NCI-H2171 treated with DMSO at 0.1 percent for 48 hours (cell line): ENCODE results near the gene GNA12.

Experiments
- DNase-seq: peaks from one replicate; lab custom pipeline; 2025; lab: John Stamatoyannopoulos, UW

The GNA12 gene

DNA sequence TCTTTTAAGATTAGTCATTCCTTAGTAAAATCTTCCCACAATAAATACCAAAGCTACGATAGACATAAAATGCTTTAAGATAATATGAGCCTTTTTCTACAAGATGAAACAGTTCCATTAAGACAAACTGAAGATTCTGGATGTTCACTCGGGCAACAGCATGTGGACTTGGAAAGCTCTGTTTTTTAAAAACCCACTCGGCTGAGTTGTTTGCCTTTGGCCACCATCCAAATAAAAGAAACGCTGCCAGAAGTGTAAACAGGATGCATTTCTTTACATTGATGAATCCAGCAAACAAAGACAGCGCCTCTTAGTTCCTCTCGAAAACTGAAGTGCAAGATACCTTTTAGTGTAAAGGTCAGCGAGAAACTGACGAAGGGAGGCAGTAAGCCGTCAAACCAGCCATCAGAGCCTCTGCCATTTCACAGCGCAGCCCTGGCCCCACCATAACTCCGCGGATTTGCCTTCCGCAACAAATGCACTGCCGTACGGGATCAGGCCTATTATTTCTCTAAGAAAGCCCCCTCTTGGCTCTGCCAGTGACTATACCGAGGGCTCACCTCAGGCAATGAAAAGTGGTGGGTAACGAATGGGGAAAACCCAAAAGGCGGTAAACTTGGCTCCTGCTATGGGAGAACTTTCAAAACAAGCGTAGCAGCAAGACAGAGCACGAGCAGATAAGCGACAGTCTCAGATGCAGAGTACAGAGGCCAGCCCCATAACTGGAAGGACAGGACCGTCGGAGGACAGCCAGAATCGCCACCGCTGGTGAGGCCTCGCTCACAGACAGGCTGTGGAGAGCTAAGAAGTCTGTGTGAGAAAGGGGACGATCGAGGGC, 41.4 kb downstream of the GNA12 start:
- DNase-seq: no peak

DNA sequence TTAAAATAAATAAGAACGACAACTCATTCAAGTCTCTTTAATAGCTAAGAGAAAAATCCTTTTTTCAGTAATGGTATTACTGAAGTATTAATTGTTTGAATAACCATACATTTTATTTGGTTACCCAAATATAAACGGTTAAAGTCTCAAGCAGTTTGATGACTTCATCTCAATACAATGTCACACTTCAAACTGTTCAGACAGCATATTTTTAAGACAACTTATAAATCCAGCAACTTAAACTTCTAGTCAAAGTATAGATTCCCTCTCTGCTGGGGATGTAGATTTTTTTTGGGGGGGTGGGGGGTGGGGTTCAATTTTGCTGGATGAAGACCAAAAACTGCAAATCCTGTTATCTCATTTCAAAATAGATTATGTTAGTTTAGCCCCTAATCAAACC, 42.0 kb downstream of the GNA12 start:
- DNase-seq: no peak

DNA sequence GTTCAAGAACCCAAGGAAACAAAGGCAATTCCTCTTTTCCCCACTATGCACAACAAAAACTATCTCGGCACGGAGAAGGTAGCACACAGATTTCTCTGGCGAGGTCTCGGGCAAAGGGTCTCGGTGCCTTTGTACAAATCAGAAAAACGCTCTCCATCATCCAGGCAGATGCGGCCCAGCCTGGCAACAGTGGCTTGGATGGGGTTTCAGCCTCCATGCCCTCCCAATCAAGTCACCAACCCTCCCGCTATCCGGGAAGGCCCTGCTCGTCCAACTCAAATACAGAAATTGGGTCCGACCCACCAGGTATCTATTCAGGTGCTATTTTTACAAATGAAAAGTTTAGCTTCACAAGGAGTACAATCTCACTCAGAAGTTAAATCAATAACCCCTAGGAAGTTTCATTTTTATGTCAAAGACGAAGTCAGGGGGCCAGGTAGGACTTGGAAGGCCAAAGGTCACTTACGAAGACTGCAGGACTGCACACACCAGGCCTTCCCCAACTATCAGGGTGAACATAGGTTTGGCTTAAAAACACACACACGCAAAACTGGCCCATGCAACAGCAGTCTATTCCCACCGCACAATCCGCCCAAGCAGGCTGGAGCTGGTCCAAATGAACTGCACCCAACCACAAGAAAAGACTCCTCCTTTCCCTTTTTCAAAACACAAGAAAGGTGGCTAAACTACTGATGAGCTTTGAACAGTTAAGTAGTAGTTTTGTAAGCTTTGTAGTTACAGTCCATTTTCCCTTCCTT, 43.0 kb downstream of the GNA12 start:
- DNase-seq: no peak

DNA sequence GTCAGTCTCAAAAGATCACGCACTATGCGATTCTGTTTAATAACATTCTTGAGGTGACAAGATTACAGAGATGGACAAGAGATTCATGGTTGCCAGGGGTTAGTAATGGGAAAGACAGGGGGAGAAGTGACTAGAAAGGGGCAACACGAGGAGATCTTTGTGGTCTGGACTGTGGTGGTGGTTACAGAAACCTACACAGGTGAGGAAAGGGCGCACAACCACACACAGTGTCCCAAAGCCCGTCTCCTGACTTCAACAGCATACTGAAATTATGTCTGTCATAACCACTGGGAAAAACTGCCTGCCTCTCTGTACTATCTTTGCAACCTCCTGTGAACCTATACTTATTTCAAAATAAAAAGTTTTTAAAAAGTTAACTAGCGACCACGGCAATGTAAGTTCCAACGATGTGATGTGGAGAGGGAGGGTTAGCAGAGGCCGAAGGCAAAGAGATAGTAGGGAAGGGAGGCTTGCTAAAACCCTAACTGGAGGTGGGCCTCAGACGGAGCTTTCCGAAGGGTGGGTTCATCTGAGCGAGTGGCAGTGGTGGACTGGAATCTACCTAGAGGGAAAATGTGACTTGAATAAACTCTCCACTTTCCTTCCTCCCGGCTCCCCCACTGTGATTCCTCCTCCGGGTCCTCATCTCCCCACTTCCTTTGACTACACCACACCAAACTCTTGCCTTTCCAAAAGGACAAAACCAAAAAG, 43.7 kb downstream of the GNA12 start:
- no peak for DNase-seq

DNA sequence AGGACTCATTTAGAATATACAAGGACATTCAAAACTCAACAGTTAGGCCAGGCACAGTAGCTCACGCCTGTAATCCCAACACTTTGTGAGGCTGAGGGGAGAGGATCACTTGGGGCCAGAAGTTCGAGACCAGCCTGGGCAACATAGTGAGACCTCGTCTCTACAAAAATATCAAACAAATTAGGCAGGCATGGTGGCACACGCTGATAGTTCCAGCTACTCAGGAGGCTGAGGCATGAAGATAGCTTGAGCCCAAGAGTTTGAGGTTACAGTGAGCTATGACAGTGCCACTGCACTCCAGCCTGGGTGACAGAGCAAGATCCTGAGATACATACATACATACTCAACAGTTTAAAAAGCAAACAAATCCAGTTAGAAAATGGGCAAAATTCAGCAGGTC, 44.9 kb downstream of the GNA12 start:
- DNase-seq: no peak

DNA sequence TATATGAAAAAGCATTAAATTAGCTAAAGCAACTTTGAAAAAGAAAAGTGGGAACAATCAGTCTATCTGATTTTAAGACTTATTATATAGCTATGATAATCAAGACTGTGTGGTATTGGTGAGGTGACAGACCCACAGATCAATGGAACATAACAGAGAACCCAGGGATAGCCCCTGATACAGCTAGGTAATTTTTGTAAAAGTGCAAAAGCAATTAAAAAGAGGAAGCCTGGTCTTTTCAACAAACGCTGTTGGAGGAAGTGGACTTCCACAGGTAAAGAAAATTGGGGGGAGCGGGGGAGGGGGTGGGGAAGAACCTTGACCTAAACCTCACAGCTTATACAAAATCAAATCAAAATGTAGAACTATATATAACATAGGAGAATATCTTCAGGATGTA, 45.4 kb downstream of the GNA12 start:
- DNase-seq: no peak

DNA sequence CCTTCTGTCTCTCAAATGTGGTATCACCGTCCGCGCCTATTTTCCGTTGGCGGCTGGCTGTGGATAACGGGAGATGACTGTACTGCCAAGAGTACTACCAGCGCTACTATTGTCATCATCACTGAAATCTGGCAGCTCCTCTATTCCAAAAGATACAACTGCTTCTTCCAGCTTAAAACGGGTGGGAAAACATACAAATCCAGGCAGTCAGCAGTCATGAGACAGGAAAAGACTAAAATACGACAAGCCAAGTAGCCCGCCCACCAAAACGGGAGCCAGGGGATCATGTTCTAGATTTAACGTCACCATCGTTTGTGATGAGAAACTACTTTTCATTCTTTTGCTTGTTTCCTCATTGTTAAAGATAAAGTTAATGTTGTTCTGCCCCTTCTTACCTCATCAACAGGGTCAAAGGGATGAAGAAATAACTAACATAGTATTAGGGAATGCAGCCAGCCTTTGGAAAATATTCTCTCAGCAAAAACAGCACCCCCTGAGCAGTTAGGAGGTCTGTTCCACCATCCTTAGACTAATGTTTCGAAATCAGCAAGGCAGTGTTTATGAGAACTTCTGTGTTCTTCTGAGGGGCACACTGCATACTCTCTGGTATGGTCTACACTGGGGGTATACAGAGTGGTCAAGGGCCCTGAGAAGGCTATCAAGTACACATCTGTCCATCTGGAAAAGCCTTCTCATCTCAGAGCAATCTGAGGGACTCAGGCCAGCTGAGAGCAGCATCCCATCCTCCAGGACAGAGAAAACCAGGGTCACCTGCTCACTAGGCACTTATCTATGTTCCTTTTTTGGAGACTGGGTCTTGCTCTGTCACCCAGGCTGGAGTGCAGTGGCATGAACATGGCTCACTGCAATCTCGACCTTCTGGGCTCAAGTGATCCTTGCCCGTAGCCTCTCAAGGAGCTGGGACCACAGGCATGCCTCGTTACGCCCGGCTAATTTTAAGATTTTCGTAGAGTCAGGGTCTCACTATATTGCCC, 47.5 kb downstream of the GNA12 start:
- DNase-seq: no peak

DNA sequence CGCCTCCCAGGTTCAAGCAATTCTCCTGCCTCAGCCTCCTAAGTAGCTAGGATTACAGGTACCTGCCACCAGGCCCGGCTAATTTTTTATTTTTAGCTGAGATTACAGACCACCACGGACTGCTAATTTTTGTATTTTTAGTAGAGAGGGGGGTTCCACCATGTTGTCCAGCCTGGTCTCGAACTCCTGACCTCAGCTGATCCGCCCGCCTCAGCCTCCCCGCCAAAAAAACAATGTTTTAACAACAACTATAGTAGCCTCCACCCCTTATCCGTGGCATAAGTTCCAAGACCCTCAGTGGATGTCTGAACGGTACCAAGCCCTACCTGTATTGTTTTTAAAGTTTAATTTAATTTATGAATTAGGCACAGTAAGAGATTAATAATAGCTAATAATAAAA, 48.2 kb downstream of the GNA12 start:
- DNase-seq: no peak

DNA sequence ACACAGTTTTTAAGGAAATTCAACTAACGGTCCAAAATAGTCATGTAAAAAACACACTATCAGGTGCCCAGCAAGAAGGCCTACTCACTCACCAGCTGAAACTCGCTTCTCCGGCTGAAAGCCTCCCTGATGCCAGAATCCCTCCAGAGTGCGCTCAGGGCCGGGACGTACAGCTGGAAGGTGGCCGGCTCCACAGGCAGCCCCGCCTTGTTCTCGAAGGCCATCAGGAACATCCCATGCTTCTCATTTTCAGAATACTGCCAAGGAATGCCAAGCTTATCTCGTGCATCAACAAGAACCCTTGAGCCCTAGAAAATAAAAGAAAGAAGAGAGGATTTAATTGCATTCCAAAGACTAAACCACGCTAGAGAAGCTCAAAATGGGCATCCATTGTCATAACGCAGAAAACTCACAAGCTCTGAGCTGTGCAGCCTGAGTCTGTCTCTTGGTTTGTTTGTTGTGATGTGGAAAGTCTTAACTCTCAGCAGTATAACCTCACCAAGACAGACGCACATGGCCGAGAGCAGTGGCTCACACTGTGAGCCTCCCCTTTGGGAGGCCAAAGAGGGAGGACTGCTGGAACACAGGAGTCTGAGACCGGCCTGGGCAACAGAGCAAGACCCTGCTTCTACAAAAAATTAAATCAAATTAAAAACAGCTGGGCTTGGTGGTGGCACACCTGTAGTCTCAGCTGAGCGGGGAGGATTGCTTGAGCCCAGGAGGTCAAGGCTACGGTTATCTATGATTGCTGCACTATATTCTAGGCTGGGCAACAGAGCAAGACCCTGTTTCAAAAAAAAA, 49.1 kb downstream of the GNA12 start:
- no peak for DNase-seq

DNA sequence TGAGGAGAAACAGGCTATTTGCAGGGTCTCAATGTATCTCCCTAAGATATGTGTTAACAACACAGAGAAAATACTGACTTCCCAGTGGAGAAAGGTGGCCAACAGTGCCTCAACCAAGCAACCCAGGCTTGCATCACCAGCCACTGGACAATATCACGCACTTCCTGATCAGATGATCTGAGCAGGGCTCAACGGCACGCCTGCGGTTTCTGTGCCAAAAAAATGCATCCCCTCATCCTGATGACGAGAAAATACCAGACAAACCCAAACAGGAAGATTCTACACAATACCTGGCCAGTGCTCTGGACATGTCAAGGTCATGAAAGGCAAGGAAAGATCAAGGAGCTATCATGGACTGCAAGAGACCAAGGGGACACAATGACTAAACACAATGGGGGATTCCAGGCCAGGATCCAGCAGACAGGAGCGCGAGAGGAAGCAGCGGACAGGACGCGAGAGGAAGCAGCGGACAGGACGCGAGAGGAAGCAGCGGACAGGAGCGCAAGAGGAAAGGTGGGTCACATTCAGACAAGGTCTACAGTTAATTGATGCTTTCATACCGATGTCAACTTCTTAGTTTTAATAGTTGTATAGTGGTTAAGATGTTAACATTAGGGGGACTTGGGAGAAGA, 51.1 kb downstream of the GNA12 start:
- DNase-seq: no peak

DNA sequence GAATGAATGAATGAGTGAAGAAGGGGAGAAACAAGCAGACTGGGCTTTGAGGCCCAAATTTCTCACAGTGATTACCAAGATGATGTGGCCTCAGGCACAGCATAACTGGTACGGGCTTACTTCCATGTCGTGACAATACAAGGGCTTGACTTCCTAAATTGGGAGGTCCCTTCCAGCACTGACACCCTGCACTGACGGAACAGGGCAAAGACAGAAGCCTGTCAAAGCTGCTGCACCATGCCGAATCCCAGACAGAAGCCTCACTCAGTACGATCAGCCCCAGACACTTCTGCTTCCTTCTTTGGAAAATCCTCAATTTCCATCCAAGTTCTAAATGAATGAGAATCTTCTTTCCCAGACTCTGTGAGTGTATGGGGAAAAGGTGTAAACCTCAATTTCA, 51.9 kb downstream of the GNA12 start:
- no peak for DNase-seq

DNA sequence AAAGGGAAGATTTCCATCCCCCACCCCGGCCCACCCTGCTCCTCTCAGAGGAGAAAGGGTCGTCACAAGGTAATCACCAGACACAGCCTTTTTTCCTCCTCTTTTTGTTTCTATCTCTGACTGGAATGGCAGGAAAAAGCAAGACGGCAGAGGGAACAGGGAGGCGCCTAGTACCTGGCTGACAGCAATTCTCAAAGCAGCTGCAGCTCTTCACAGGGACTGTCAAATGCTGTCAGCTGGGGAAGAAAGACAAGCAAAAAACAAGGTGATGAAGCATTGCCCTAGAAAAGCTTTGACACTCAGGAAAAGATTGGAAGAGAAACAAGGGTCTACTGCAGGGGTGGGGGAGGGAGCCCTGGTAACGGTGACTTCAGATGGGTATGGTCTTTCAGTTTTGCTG, 52.7 kb downstream of the GNA12 start:
- no peak for DNase-seq

DNA sequence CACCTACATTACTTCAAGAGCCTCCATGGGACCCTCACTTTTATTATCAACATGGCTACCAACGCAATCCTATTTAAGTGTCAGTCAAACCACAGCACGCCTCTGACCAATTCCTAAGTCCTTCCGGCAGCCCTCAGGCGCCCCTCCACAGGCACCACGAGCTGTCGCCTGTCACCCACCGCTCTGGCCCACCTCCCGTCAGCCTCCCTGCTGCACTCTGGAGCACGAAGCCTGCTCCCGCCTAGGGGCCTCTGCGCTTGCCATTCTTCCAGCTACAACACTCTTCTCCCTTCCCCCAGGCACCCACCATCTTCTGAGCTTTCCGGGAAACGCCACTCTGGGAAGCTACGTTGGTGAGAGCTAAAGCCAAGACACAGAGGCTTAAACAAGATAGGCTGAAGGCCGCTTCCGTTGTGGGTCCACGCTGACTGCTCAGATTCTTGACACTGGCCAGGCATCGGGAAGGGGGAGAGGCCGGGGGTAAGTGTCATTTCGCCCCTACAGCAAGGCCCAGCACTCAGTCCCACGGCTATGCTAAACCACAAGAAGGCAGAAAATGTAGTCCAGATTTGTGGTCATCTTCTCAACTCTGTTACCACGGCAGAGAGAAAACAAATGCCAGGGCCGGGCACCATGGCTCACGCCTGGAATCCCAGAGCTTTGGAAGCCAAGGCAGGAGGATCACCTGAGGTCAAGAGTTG, 56.7 kb downstream of the GNA12 start:
- DNase-seq: no peak

DNA sequence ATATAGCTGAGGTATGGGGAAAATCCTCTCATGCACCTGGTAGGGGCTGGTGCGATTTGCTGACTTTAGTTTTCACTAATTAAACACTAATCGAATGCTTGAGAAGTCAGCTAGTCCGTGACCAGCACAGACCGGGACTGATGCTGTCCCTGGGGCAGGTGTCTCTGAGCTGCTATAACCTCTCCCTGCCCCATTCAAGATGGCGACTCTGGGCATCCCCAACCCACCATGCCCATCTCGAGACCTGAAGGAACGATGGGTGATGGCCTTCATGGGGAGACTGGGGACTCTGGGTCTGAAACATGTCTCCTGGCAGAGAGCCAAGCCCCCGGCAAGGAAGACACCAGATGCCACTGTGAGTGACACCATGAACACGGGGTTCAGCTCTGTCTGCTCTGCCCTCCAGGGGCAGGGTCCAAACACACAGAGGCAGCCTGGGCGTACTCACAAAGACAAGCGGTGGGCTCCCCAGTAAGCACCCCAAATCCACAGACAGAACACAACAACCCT, 57.4 kb downstream of the GNA12 start:
- DNase-seq: no peak

DNA sequence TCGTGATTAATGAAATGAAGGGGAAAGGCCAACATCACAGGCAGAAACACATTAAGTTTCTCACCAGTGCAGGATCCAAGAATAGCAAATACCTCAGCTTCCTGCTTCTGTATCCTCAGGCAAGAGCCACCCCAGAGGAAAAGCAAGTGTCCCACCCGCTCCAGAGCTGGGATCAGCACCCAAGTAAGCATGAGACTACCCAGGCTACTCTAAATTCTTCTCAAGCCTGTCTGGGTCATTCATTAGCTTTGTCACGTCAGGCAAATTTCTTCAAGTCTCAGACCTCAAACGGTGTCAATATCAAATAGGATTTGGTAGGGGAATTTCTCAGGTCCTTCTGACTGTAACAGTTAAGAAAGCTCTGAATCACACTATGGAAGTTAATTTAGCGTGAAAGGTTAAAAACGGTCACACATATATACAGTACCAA, 59.0 kb downstream of the GNA12 start:
- no peak for DNase-seq

DNA sequence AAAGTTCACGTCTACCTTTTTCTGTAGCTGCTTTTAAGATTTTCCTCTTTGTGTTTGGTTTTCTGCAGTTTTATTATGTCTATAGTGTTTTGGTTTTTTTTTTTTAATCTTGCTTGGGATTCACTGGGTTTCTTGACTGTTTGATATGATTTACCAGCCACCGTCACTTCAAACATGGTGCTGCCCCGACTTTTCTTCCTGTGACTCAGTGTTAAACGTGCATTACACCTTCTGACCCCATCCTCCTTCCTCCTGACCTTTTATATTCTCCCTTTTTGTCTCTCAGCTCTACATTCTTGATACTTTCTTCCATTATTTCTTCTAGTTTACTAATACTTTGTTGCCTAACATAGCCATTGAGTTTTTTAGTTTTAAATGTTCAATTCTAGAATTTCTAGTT, 61.5 kb downstream of the GNA12 start:
- DNase-seq: no peak

DNA sequence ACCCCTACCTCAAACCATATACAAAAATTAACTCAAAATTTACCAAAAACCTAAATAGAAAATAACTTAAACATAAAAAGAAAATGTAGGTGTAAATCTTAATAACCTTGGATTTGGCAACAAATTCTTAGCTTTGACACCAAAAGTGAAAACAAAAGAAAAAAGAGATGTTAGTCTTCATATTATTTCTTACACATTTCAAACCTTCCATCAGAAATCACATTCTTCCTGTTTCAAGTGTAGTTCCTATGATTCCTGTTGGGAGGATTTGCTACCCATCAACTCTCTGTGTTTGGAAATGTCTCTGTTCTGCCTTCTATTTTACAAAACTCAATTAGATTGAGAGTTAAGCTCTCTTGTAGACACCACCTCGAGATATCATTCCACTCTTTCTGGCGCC, 62.0 kb downstream of the GNA12 start:
- DNase-seq: no peak

DNA sequence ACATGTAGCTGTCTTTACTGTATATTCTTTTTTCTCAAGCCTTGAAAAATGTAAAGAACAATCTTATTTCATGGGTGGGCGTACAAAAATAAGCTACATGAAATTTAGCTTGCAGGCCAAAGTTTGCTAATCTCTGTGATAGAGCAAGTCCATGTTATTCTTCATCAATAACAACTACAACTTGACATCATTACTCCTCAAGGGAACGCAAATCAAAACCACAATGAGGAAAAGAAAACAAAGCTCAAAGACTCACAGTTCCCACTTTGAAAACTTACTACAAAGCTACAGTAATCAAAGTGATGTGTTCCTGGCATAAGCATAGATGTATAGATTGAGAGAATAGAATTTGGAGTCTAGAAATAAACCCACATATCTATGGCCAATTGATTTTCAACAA, 62.5 kb downstream of the GNA12 start:
- DNase-seq: no peak

DNA sequence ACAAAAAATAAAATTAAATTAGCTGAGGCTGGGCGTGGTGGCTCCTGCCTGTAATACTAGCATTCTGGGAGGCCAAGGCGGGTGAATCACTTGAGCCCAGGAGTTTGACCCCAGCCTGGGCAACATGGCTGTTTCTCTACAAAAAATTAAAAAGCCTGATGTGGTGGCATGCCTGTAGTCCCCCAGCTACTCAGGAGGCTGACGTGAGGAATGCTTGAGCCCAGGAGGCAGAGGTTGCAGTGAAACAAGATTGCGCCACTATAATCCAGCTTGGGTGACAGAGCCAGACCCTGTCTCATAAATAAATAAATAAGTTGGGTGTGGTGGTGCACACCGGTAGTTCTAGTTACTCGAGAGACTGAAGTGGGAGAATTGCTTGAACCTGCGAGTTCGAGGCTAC, 65.1 kb downstream of the GNA12 start:
- DNase-seq: no peak
